ENCODE results near the gene SYT15B.
"Not testable (repeated sequence)": the region's sequence is repeated elsewhere in the genome, so short reads cannot be mapped to it uniquely, and the experiment has no call there.

Gene SYT15B

DNA sequence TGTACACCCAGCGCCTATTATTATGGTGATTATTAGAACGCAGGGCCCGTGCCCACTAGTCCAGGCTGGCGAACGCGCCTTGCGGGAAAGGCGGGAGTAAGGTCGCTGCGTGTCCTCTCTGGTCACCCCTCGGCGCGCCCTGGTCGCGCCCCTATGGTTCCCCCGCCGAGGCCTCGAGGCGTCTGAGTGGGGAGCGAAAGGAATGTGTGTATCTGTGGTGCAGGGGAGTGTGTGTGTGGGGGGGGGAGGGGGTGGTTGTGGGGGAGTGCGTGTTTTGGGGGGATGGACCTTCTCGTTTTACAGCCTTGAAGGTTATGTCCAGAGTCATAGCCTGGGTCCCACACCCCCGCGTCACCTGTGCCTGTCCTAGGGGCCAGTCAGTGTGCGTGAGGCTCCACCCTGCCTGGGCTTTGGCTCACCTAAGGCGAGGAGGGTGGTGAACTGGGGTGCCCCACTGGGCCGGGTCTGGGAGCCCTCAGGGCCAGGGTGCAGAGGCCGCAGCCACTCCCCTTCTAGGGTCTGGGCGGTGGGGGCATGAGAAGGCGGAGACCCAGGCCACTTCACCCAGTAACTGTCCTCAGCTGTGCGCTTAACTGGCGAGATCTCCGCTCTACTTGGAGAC is at the start of gene SYT15B:
SYT15B (minus strand) TSS at position 39 of the 622 bp plus-strand sequence. CDS start 952 bp downstream, outside the sequence.
- not testable (repeated sequence) for H3K4me2 ChIP-seq

DNA sequence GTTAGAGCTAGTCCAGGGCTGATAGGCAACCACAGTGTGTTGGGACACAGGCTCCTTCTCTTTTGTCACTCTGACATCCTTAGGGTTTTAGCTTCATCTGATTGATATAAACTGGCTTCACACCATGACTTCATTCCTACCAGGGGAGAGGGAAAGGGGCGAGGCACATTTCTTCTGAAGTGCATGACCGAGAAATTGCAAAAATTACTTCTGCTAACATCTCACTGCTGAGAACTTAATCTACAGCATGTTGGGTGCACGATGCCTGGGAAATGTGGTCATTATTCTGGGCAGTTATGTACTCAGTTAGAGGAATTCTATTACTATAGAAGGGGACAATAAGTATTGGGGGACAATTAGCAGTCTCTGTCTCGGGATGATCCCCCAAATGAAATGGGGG is 16.2 kb upstream of the SYT15B start:
- H3K9me3 ChIP-seq, H3K27me3 ChIP-seq, H3K4me1 ChIP-seq, H3K36me3 ChIP-seq, H3K27ac ChIP-seq, H4K20me1 ChIP-seq, H3K4me3 ChIP-seq, H3K4me2 ChIP-seq, H3K9ac ChIP-seq: not testable (repeated sequence)

More for the DNA sequence above, at the start of gene SYT15B:
- H3K9ac ChIP-seq, H3K9me3 ChIP-seq, H3K4me3 ChIP-seq, H3K27me3 ChIP-seq, H3K27ac ChIP-seq, H3K36me3 ChIP-seq, H3K4me1 ChIP-seq, H4K20me1 ChIP-seq: not testable (repeated sequence)

DNA sequence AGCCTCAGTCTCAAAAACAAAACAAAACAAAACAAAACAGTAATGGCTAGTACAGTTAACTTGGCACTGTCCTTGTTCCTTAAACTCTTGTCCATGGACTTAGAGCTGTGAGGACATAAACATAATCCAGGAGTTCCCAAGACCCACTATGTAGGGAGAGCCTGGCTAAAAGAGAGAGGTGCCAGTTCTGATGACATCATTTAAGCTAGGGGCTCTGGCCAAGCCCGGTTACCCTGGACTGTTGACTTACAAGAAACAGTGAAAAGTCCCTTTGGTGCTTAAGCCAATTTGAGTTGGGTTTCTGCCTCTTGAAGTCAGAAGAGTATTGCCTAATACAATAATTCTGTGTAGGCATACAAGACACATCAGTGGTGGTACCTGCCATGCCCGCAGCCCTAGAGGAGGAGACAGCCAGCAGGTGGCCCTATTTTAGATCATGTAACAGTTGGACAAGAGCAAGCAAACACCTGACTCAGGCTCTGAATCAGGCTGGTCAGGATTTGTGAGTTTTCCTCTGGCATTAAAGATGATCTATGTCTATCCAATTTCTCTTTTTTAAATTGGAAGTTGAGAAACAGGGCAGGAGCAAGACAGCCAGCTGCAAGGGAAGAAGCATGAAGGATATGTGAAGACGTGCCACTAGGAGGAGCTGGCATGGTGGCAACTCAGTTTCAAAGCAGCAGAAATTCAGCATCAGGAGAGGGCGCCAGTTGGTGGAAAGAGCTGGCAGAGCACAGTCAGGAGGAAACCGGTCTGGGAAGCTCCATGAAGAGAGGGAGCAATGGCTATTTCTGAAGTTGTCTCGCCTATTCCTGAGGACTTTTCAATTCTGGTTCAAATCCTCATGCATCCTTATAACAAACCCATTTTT is 12.2 kb upstream of the SYT15B start:
- not testable (repeated sequence) for H3K27ac ChIP-seq, H3K4me3 ChIP-seq, H3K4me2 ChIP-seq

DNA sequence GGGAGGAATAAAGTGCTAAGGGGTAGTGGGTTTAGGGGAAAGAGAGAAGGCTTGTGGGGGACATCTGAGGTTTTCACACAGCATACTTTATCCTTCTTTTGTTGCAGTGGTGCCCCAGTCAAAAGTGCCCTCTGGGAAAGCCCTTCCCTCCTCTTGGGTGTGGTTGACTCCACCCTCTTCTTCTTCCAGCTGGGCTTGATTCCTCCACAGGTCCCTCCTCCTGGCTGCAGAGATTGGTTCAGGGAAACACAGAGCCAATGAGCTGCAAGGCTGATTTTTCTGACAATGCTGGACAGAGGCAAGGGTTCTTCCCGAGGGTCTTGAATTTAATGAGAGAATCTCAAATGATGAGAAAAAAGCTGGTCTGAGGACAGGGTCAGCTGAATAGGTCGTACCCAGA is 7.4 kb upstream of the SYT15B start:
- not testable (repeated sequence) for H4K20me1 ChIP-seq, H3K4me1 ChIP-seq, H3K4me2 ChIP-seq, H3K4me3 ChIP-seq, H3K27me3 ChIP-seq, H3K36me3 ChIP-seq, H3K9me3 ChIP-seq, H3K27ac ChIP-seq, H3K9ac ChIP-seq

More for the DNA sequence above, 12.2 kb upstream of the SYT15B start:
- H3K9ac ChIP-seq, H3K4me1 ChIP-seq, H3K9me3 ChIP-seq, H3K36me3 ChIP-seq, H3K27me3 ChIP-seq, H4K20me1 ChIP-seq: not testable (repeated sequence)

DNA sequence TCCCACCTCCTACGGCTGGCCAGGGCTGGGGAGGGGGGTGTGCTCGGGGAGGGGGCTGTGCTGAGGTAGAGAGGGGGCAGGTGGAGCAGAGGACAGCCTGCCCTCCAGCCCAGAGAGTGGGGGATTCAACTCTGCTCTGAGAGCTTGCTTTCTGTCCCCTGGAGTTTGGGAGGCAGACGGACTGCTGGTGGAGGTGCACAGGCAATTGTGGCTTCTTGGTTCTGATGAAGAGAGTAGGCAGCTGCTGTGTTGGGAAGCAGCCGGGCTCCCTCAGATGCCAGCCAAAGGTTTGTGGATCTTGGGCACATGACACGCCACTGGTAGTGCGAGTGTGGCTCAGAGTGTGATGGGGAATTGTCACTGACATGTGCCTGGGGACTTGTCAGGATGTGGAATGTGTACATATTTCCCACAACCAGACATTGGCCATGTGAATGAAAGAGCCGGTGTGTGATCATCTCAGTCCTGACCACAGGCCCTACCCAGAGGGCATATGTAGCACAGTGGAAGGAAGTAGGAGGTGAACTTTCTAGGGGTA is 5.3 kb upstream of the SYT15B start:
- not testable (repeated sequence) for H3K4me2 ChIP-seq, H3K36me3 ChIP-seq, H3K4me1 ChIP-seq, H3K9ac ChIP-seq, H3K4me3 ChIP-seq, H3K27ac ChIP-seq, H3K9me3 ChIP-seq, H4K20me1 ChIP-seq, H3K27me3 ChIP-seq

DNA sequence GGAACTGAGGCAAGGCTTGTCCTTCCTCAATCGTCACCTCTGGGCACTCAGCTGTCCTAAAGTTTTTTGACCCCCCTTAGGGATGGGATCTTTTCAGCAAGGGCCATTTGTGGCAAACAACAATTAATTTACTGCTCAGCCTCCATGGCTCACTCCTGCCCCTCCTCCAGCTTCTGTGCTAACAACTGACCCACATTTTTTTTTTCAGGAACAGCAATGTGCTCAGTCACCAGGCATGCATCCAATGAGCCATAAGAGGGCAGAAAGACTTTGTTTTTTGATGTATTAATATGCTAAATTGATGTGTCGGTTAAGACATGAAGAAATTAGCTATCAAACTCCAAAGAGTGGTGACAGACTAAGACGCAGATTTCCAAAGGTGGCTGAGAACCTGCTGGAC is 4.7 kb upstream of the SYT15B start:
- H3K4me3 ChIP-seq, H3K9ac ChIP-seq, H3K4me1 ChIP-seq, H3K9me3 ChIP-seq, H3K36me3 ChIP-seq, H3K27me3 ChIP-seq, H3K27ac ChIP-seq, H3K4me2 ChIP-seq, H4K20me1 ChIP-seq: not testable (repeated sequence)

DNA sequence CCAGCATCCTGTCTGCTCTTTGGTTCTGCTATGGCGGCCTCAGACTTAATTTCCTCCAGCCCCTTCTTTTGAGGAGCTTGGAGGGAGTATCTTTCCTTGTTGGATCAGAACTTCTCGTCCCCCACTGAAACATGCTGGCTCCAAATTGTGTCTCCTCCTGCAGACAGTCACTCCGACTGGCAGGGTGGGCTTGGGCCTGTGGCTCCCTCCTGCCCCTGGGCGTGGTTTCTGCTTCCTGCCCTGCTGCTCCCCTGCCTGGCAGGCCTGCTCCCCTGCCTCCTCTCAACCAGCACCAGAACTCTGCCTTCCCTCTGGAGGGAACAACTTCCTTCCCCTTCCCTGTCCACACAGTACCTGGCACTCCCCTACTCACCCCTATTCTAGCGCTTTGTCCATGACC is 3.8 kb upstream of the SYT15B start:
- H3K36me3 ChIP-seq, H3K9ac ChIP-seq, H3K4me1 ChIP-seq, H3K9me3 ChIP-seq, H4K20me1 ChIP-seq, H3K4me3 ChIP-seq, H3K4me2 ChIP-seq, H3K27ac ChIP-seq, H3K27me3 ChIP-seq: not testable (repeated sequence)

DNA sequence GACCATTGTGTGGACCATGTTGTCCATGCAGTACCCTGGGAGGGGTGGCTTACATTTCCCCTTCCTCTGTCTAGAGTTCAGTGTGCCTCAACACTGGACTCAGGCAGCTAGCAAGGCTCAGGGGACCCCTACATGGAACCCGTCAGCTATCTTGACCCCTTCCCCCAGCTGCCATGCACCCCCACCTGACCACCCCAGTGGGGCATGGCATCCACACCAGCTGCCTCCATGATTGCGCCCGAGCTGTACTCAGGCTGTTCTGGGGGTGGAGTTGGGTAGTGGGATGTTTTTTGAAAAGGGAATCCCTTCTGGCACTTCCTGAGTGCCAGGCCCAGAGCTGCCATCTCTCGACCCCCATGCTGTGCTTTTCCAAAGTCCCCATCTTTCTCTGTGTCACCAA is 1.8 kb upstream of the SYT15B start:
- not testable (repeated sequence) for H3K27me3 ChIP-seq, H3K9ac ChIP-seq, H4K20me1 ChIP-seq, H3K36me3 ChIP-seq, H3K4me3 ChIP-seq, H3K27ac ChIP-seq, H3K4me2 ChIP-seq, H3K9me3 ChIP-seq, H3K4me1 ChIP-seq

DNA sequence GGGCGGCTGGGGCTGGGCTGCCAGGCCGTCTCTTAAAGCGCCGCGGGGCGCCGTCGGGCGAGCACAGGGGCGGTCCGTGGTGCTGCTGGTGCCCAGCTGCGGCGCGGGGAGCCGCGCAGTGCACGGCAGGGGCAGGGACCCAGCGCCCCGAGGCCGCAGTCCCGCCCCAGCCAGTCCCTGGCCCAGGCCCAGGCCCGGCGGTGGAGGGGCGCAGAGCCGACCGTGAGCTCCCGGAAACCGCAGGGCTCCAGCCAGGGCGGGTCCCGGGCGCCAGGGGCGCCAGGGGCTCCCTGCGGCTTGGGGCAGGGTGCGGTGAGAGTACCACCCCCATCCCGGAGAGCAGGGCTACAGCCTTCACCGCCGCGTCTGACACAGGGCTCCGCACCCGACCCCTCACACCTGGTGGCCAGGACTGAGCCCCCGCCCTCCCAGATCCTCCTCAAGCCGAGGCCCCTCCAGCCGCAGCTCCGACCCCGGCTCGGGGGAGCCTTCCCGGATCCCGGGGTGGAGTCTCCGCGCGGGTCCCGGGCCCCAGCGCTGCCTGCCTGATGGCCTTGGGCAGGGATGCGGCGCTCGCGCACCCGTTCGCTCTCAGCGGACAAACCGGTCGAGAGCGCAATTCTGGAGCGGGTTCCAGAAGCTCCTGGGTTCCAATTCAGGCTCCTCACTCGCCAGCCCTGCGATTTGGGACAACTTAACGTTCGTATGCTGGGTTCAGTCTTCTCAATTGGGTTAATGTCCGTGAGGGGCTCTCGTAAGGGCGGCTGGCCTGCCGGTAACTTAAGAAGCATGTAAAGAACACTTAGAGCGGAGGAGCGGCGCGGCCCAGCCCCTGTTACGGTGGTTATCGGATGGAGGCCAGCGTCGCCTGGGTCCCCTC is 478 bp downstream of the SYT15B start:
- H4K20me1 ChIP-seq, H3K4me2 ChIP-seq, H3K9me3 ChIP-seq, H3K36me3 ChIP-seq, H3K4me1 ChIP-seq, H3K27ac ChIP-seq, H3K27me3 ChIP-seq, H3K4me3 ChIP-seq, H3K9ac ChIP-seq: not testable (repeated sequence)

DNA sequence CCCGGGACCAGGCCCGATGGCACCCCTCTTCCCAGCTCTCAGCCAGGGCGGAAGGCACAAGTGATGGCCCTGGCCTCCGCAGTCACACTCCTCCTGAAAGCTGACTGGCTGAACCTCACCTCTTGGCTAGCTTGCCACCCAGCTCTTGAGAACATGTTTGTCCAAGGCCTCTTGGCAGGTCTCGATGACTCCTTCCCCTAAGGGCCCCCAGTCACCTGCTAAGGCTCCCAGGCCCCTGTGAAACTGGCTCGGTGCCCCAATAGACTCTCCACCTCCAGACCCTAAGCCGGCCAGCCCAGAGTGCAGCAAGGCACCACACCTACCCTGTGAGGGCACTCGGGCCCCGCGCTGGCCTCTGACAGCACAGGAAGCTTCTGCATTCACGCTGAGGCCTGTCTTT is 4.5 kb downstream of the SYT15B start:
- not testable (repeated sequence) for H3K27ac ChIP-seq, H3K36me3 ChIP-seq, H3K4me3 ChIP-seq, H3K9ac ChIP-seq, H3K27me3 ChIP-seq, H4K20me1 ChIP-seq, H3K4me2 ChIP-seq, H3K4me1 ChIP-seq, H3K9me3 ChIP-seq

DNA sequence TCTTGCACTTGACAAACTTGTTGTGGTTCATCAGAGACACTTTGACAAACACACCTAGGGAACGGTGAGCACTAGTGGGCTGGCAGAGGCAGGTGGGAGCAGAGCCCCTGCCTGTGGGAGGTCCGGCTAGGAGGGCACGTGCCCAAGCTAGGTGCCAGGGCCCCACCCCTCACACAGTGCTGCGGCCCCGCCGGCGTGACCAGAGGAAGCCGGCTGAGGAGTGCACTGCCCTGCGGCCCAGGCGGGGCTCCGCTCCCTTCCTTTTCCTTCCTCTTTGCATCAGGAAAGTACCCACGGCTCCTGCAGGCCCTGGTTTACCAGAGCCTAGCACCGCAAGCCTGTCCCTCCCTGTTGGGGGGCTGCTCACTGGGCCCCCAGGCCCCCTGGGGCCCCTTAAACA is 7.2 kb downstream of the SYT15B start:
- not testable (repeated sequence) for H3K4me2 ChIP-seq, H3K4me3 ChIP-seq, H3K27ac ChIP-seq, H3K9me3 ChIP-seq, H3K36me3 ChIP-seq, H3K9ac ChIP-seq, H3K27me3 ChIP-seq, H4K20me1 ChIP-seq, H3K4me1 ChIP-seq

DNA sequence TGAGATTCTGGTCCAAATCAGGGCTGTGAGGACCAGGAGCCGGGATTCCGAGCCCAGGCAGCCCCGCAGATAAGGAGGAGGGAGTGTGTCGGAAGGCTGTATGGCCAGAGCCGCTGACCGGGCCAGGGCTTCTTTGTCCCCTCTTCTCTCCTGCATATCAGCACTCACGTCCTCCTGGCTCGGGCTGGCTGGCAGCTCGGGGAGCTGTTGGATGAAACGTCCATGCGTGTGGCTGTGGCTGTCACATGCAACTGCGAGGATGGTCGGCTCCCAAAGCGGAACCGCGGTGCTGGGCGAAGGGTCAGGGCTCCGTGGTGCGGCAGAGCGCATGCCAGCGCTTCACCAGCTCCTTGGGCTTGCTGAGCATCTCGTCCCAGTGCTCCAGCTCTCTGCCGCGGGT is 9.5 kb downstream of the SYT15B start:
- H3K36me3 ChIP-seq, H3K27me3 ChIP-seq, H3K27ac ChIP-seq, H3K4me1 ChIP-seq, H3K9me3 ChIP-seq, H3K4me2 ChIP-seq, H3K4me3 ChIP-seq, H3K9ac ChIP-seq, H4K20me1 ChIP-seq: not testable (repeated sequence)

DNA sequence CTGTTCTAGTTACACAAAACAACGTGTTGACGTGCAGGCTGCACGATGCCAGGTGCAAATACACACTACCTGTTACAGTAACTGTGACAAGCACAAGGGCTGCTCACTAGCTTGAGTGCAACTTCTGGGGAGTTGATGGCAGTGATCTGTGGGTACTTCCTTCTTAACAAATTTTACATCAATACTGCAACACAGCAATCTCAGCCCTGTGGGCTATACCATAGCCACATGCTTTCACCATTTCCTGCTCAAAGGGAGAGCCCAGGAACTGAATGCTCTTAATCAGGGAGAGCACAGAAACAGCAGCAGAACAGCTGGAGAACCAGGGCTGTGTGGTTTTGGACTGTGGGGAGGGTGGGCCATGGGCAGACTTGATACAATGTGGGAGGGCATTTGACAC is 10.2 kb downstream of the SYT15B start:
- not testable (repeated sequence) for H3K36me3 ChIP-seq, H3K4me3 ChIP-seq, H3K4me1 ChIP-seq, H3K4me2 ChIP-seq, H4K20me1 ChIP-seq, H3K9ac ChIP-seq, H3K9me3 ChIP-seq, H3K27me3 ChIP-seq, H3K27ac ChIP-seq

DNA sequence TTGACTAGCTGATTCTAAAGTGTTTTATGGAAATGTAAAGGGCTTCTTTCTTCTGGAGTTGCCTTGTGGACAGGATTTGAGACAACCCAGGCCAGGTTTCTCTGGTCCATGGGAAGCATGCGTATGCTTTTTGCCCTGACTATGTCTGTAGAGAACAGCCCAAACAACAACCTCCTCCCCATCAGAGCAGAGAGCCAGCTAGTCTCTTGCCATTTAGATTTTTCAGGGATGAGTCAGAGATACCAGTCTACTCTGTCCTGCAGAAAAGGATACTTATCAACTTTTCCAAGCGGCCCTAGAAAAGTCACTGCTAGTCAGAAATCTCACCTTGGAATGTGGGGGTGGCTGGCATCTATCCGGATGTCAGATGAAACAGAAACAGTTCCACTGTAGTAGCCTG is 11.6 kb downstream of the SYT15B start:
- not testable (repeated sequence) for H3K27ac ChIP-seq, H3K9ac ChIP-seq, H3K27me3 ChIP-seq, H3K4me3 ChIP-seq, H3K9me3 ChIP-seq, H4K20me1 ChIP-seq, H3K4me1 ChIP-seq, H3K4me2 ChIP-seq, H3K36me3 ChIP-seq

Data from BLaER1 (cell line).